ENCODE data around the gene PHACTR1. TPM values are rescaled to one million over a fixed set of nuclear protein-coding genes. Genes with fewer than 3 reads are reported as not detected.

The PHACTR1 gene
- total and polyA plus RNA-seq, 2 of the 4 experiments (the other 2 are of a cell fraction), result not detected

- no CpG with 5 or more reads among the region's 1 CpG for WGBS, 2 experiments (ENCODE audit: extremely low coverage in 2 of 2, insufficient read length in 1 of 2)
- POLR2A ChIA-PET (ENCODE audit: unreplicated experiment), result no interaction called here
- H2BK120ac ChIP-seq (ENCODE audit: low read depth, low read length), result no peak overlapping the region
- no peak overlapping the region for H2BK15ac ChIP-seq (ENCODE audit: low read depth, low read length)
- no peak overlapping the region for H2BK5ac ChIP-seq (ENCODE audit: low read depth, low read length, poor library complexity, severe bottlenecking)
- H3K9me1 ChIP-seq (ENCODE audit: insufficient read depth, low read length), result no peaks in the 10 kb centered on the region
- in situ Hi-C loops (cut with MboI; ENCODE audit: low sequenced_read_pairs), result no loop called here
- no peak overlapping the region for H3K4me3 ChIP-seq (ENCODE audit: insufficient read depth, low read depth, low read length)
- CTCF ChIA-PET, result no interaction called here
- H3K4me2 ChIP-seq (ENCODE audit: low read depth, low read length), result no peak overlapping the region
- H3K18ac ChIP-seq (ENCODE audit: low read depth, low read length), result no peak overlapping the region
- H3K27me3 ChIP-seq (ENCODE audit: control insufficient read depth, insufficient read depth, low read length), result no peaks in the 10 kb centered on the region
- no peak overlapping the region for H4K8ac ChIP-seq (ENCODE audit: low read depth in 2 of 2, low read length in 2 of 2)
- H2AFZ ChIP-seq (replicated peaks; ENCODE audit: low read length, poor library complexity), result no peak overlapping the region
- H2AK5ac ChIP-seq (ENCODE audit: low read depth, low read length), result no peak overlapping the region
- H3K36me3 ChIP-seq (ENCODE audit: control insufficient read depth, insufficient read depth, low read length), result no peaks in the 10 kb centered on the region
- H3K14ac ChIP-seq (replicated peaks; ENCODE audit: low read depth, low read length), result no peak overlapping the region
- no peak for TF ChIP-seq USF2 (IDR thresholded peaks at IDR 0.05; ENCODE audit: low read depth, low read length)
- TF ChIP-seq SMC3 (IDR thresholded peaks at IDR 0.05; ENCODE audit: low read depth, low read length), result no peak
- TF ChIP-seq FOS (IDR thresholded peaks at IDR 0.05; ENCODE audit: low read depth, low read length), result no peak
- TF ChIP-seq RAD21 (IDR thresholded peaks at IDR 0.05; ENCODE audit: low read length), result no peak
- TF ChIP-seq CTCF (conservative IDR thresholded peaks at IDR 0.05; ENCODE audit: low read depth, low read length), result no peak
- TF ChIP-seq POLR2A (IDR thresholded peaks at IDR 0.05; ENCODE audit: low read depth, low read length), result no peak
- no peak for TF ChIP-seq ELK1 (IDR thresholded peaks at IDR 0.05; ENCODE audit: borderline replicate concordance, low read depth, low read length)
- no peak for TF ChIP-seq MAFK (IDR thresholded peaks at IDR 0.05; ENCODE audit: low read depth, low read length)
- TF ChIP-seq NFE2L2 (IDR thresholded peaks at IDR 0.05; ENCODE audit: low read depth, low read length), result no peak
- no peak for TF ChIP-seq CHD1 (IDR thresholded peaks at IDR 0.05; ENCODE audit: low read depth, low read length)
- TF ChIP-seq BHLHE40 (IDR thresholded peaks at IDR 0.05; ENCODE audit: low read depth, low read length), result no peak
- no peak for TF ChIP-seq MAZ (IDR thresholded peaks at IDR 0.05; ENCODE audit: borderline replicate concordance, low read depth, low read length)
- ATAC-seq (ENCODE audit: low read depth) (no peak), DNase-seq (no peak)
- intact Hi-C loops (cut with micrococcal nuclease), result no loop called here
- H3K27ac ChIP-seq (ENCODE audit: insufficient read depth, low read length), result no peak overlapping the region
- H2AK9ac ChIP-seq (replicated peaks; ENCODE audit: low read depth, low read length, poor library complexity), result no peak overlapping the region
- BruUV-seq (replicated peaks), result no TSS peak
- dilution Hi-C loops (cut with HindIII; ENCODE audit: low sequenced_read_pairs, unreplicated experiment), result no loop called here
- no peak overlapping the region for H4K5ac ChIP-seq (ENCODE audit: low read depth, low read length)
- H3K56ac ChIP-seq (ENCODE audit: extremely low read depth, insufficient read depth, low read length), result no peak overlapping the region
- H3K23ac ChIP-seq (ENCODE audit: low read depth, low read length), result no peak overlapping the region
- H2BK20ac ChIP-seq (ENCODE audit: low read depth, low read length), result no peak overlapping the region
- no peak overlapping the region for H3K4ac ChIP-seq (ENCODE audit: low read depth, low read length)
- peaks cover 9% of the 10 kb centered on the region for H3K9me3 ChIP-seq (ENCODE audit: control insufficient read depth, insufficient read depth, low read length)
- H3K4me1 ChIP-seq (ENCODE audit: control insufficient read depth, insufficient read depth, low read length), result no peaks in the 10 kb centered on the region
- H4K20me1 ChIP-seq (ENCODE audit: insufficient read depth, low read length), result no peaks in the 10 kb centered on the region
- no peak overlapping the region for H4K91ac ChIP-seq (ENCODE audit: insufficient read depth, low read depth, low read length)
- H3K9ac ChIP-seq (ENCODE audit: low read depth, low read length), result no peak overlapping the region
- H3K79me1 ChIP-seq (ENCODE audit: low read depth in 1 of 2, low read length in 2 of 2), result no peaks in the 10 kb centered on the region
Observed at GRCh38 chr6:12841619-12842018, 125.1 kb downstream of the PHACTR1 start.
